PFSK-1 (cell line): ENCODE results near the gene PIK3CD.

ENCODE experiments used
- REST ChIP-seq, 2 experiments: IDR thresholded peaks; 2 replicates each; pipeline versions ENCODE4 v1.6.1 to v1.8.0; 2011 to 2012; ENCODE audit warnings: low read depth in 2 of 2, low read length in 2 of 2, control low read depth in 1 of 2, inconsistent platforms in 1 of 2, mild to moderate bottlenecking in 1 of 2, moderate library complexity in 1 of 2; ENCODE audit not compliant: insufficient read depth in 1 of 2
- SIN3A ChIP-seq: IDR thresholded peaks from 2 replicates; pipeline ENCODE4 v1.6.1; 2012; ENCODE audit warnings: mild to moderate bottlenecking, low read length, moderate library complexity, borderline replicate concordance; ENCODE audit not compliant: insufficient read depth

- TF ChIP-seq REST (IDR thresholded peaks at IDR 0.05; ENCODE audit: insufficient read depth in 1 of 2, low read depth in 2 of 2, low read length in 2 of 2) (no peak), SIN3A (no peak)
Measured at GRCh38 chr1:9696793-9697192, 45.3 kb downstream of the PIK3CD start.
